IgD-negative memory B cell (primary cell): ENCODE results near the gene JMJD4. TPM values are rescaled to one million over a fixed set of nuclear protein-coding genes. Genes with fewer than 3 reads are reported as not detected.

Experiments used
- H3K27ac Mint-ChIP-seq, 3 donors: one replicate each; pipeline ENCODE4 v1.8.0; 2020 to 2022; ENCODE audit warnings: mild to moderate bottlenecking in 3 of 3, mixed read lengths in 3 of 3, moderate library complexity in 1 of 3
- H3K27me3 Mint-ChIP-seq: one replicate; pipeline ENCODE4 v1.8.0; 2021; ENCODE audit warnings: mixed read lengths
- H3K36me3 Mint-ChIP-seq: one replicate; pipeline ENCODE4 v1.8.0; 2020; ENCODE audit warnings: mild to moderate bottlenecking, mixed read lengths
- H3K4me1 Mint-ChIP-seq, 3 donors: one replicate each; pipeline ENCODE4 v1.8.0; 2020 to 2022; ENCODE audit warnings: mixed read lengths in 3 of 3, mild to moderate bottlenecking in 1 of 3
- H3K4me3 Mint-ChIP-seq, 4 donors: one replicate each; pipeline ENCODE4 v1.8.0; 2020 to 2022; ENCODE audit warnings: mild to moderate bottlenecking in 4 of 4, mixed read lengths in 4 of 4, moderate library complexity in 3 of 4
- H3K9me3 Mint-ChIP-seq, 3 donors: one replicate each; pipeline ENCODE4 v1.8.0; 2020 to 2021; ENCODE audit warnings: mixed read lengths in 3 of 3, mild to moderate bottlenecking in 1 of 3
- polyA plus RNA-seq: library from polyadenylated mRNA; unstranded; fragments of 300-500 nt; fragmentation: Illumina TruSeq; gene quantifications from one replicate; pipeline ENCODE4 v1.2.3, GENCODE V29; 2021

Gene JMJD4
- polyA plus RNA-seq, 1 donor from 2014 or later = 29.3 TPM

DNA sequence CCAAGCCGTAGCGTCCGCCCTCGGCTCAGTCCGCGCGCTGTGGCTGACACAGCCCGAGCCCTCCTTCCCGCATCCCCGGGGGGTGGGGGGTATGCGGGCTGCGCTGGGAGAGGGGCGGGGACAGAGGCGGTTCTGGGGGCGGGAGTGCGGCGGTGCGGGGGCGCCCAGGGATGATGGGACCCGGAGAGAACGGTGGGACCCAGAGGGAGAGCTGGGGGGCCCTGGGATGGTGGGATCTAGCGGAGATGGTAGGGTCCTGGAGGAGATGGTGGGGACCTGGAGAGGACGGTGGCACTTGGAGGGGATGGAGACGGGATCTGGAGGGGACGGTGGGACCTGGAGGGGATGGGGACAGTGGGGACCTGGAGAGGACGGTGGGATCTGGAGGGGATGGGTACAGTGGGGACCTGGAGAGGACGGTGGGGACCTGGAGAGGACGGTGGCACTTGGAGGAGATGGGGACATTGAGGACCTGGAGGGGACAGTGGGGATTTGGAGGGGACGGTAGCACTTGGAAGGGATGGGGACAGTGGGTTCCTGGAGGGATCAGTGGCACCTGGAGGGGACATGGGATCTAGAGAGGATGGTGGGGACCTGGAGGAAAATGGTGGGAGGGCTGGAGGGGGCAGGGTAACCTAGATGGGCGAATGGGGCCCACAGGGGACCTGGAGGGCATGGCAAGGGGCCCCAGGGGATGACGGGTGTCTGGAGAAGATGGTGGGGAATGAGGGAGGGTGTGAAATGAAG, 610 bp upstream of the JMJD4 start:
- peak overlapping the region; percentile 67 to 90 (median 86) for H3K27ac Mint-ChIP-seq
- H3K4me1 Mint-ChIP-seq = peaks cover 25 to 29% (median 29%) of the 10 kb centered on the region in 3 donors
- peaks cover 5% of the 10 kb centered on the region for H3K36me3 Mint-ChIP-seq
- peak overlapping the region; percentile 86 to 95 (median 94) for H3K4me3 Mint-ChIP-seq
- H3K9me3 Mint-ChIP-seq = no peaks in the 10 kb centered on the region
- no peaks in the 10 kb centered on the region for H3K27me3 Mint-ChIP-seq

DNA sequence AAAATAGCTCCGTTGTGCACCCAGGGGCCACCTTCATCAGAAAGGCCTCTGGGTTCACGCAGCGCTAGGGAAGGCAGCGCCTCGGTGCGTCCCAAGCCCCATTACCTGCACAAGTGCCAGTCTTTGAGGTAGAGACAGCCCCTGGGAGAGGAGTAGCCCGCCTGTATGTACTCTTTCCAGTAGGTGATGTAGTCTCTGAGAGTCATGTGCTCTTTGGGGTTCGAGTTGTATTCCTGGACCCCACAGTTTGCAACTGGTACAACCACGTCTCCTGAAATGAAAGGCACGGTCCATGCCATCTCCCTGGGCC, 601 bp downstream of the JMJD4 start:
- Mint-ChIP-seq H3K27ac (peak overlapping the region; percentile 76 to 90 (median 86)), H3K4me3 (peak overlapping the region; percentile 86 to 95 (median 94)), H3K4me1 (peaks cover 24 to 28% (median 26%) of the 10 kb centered on the region in 3 donors), H3K36me3 (no peaks in the 10 kb centered on the region), H3K27me3 (no peaks in the 10 kb centered on the region), H3K9me3 (no peaks in the 10 kb centered on the region)

DNA sequence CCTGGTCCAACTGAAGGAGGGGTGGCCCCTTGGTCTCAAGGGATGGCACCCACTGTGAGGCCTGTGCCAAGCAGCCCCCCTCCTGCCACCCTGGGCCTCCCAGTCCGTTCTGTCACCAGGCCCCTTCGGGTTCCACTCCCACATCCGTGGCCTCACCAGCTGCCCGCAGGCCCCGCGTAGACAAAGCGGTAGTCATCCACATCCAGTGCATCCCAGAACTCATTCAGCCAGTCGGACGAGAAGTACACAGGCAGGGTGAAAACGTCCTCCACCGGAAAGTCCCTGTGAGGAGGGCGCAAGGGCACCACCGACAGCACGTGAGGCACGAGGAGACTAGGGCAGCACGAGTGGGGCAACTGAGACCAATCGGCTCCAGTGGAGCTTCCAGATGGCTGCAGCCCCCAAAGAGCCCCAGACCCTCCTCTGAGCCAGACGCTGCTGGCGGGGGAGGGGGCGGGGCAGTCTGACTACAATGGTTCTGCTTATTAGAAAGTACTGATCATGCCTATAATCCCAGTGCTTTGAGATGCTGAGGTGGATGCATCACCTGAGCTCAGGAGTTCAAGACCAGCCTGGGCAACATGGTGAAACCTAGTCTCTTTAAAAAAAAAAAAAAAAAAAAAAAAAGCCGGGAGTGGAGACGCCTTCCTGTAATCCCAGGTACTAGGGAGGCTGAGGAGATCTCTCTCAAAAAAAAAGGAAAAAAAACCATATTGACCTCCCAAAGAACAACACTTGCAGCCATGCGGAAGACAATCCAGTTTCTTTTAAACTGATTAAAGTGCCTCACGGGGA, 1.2 kb downstream of the JMJD4 start:
- Mint-ChIP-seq H3K4me3 (peak overlapping the region; percentile 86 to 95 (median 94)), H3K4me1 (peaks cover 24 to 27% (median 24%) of the 10 kb centered on the region in 3 donors), H3K27ac (peak overlapping the region in 2 of 3 donors; percentile 86 to 90), H3K27me3 (no peaks in the 10 kb centered on the region), H3K36me3 (no peaks in the 10 kb centered on the region), H3K9me3 (no peaks in the 10 kb centered on the region)

DNA sequence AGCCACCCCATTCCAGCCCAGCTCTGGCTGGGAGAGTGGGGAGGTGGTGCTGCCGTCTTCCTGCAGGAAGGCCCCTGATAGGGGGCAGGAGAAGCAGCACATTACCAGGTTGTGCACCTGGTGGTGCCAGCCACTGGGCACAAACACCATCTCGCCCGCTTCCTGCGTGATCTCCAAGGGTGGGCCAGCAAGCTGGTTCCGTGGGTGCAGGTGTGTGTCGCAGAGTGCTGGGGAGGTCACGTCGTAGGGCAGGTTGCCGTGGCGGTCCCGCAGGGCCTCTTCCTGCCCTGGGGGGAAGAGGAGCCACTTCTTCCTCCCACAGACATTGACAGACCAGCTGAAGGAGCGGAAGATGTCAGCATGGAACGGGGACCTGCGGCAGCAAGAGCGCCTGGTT, 1.8 kb downstream of the JMJD4 start:
- no peaks in the 10 kb centered on the region for H3K9me3 Mint-ChIP-seq
- peaks cover 19 to 26% (median 24%) of the 10 kb centered on the region in 3 donors for H3K4me1 Mint-ChIP-seq
- no peaks in the 10 kb centered on the region for H3K27me3 Mint-ChIP-seq
- peak overlapping the region; percentile 32 to 92 (median 82) for H3K4me3 Mint-ChIP-seq
- peak overlapping the region in 1 of 3 donors; percentile 76 for H3K27ac Mint-ChIP-seq
- no peaks in the 10 kb centered on the region for H3K36me3 Mint-ChIP-seq

DNA sequence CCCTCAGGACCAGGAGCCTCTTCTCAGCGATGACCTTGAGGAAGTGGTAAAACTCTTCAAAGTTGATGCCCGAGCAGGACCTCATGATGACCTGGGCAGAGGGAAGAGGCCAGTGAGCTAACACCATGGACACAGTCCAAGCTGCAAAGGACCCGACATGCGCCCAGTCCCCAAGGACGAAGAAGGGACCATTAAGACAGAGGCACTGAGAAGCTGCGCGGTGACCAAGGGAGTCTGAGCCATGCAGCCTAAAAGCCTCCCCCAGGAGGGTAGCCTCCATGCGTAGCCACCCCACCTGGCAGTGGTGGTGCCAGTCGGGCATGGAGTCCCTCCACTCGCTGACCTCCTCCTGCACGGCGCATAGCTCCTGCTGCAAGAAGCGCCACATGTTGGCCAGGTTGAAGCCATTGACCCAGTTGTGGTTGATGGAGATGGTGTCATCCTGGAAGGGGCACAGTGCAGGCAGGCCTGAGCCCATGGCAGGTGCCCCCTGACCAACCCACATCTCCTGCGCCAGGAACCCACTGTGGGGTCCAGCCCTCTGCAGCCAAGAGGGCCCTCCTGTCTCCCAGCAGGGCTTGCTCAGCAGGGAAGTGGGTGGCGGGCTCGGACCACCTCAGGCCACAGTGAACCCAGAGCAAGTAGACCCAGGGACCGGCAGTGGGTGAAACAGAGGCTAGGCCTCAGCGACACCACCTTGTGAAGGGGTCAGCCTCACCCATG, 2.4 kb downstream of the JMJD4 start:
- Mint-ChIP-seq H3K4me3 (peak overlapping the region in 3 of 4 donors; percentile 25 to 92 (median 39)), H3K27ac (peak overlapping the region in 1 of 3 donors; percentile 21), H3K27me3 (no peaks in the 10 kb centered on the region), H3K4me1 (peaks cover 16 to 28% (median 25%) of the 10 kb centered on the region in 3 donors), H3K9me3 (no peaks in the 10 kb centered on the region), H3K36me3 (no peaks in the 10 kb centered on the region)

DNA sequence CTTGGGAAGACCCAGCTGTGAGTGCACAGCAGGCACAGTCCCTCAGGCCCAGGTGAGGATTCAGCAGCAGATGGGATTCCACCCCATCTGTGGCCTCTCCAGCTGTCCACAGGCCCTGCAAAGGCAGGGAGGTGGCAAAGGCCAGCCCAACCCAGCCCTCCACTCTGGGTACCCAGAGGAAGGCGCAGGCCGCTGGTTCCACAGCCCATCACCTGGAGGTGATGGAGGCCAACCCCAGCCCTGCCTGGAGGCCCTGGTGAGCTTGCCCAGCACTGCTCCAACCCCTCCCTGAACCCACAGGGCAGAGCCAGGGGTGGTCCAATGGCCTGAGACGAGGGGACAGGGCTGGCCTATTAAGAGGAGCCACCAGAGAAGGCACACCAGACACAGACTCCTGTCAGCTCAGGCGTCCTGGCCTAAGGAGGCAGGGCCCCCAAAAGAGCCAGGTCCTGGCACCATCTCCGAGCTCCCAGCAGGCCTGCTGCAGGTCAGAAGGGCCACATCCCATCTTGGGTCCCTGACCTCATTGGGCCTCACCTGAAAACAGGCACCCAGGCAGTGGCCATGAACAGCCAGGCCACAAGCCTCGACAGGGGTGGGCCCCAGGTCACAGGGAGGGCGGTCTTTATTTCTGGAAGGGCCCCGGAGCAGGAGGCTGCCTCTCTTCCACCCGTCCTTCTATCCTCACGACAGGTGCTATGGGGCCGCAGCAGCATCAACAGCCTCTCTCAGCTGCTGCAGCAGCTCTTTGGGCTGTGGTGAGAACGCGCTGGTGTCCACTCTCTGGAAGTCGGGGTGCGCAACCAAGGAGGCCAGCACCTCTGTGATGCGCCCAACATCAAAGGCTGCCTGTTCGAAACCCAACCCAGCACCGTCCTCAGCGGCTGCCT, 3.2 kb downstream of the JMJD4 start:
- Mint-ChIP-seq H3K4me1 (peaks cover 11 to 31% (median 26%) of the 10 kb centered on the region in 3 donors), H3K27me3 (no peaks in the 10 kb centered on the region), H3K4me3 (peak overlapping the region in 2 of 4 donors; percentile 39 to 92), H3K36me3 (no peaks in the 10 kb centered on the region), H3K9me3 (no peaks in the 10 kb centered on the region), H3K27ac (peak overlapping the region in 2 of 3 donors; percentile 21 to 35)

DNA sequence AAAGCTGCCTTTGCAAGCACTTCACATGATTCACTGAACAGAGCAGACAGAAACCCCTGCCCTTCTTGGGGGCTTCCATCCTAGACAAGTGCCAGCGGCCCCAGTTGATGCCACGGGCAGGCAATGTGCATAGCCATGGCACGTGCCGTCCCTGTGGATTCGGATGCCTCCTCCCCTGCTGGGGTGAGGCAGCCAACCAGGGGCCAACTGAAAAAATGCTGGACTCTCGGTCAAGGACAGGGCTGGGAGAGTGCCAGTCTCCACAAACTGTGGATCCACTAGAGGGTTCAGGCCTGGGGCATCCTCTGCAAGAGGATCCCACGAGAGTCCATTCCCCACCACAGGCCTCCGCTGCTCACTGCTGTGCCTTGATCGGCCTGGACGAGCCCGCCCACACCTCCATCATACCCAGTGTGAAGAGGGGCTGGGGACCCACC, 3.8 kb downstream of the JMJD4 start:
- Mint-ChIP-seq H3K4me3 (peak overlapping the region in 1 of 4 donors; percentile 81), H3K9me3 (no peaks in the 10 kb centered on the region), H3K36me3 (no peaks in the 10 kb centered on the region), H3K4me1 (peaks cover 11 to 34% (median 26%) of the 10 kb centered on the region in 3 donors), H3K27ac (peak overlapping the region in 1 of 3 donors; percentile 86), H3K27me3 (no peaks in the 10 kb centered on the region)

DNA sequence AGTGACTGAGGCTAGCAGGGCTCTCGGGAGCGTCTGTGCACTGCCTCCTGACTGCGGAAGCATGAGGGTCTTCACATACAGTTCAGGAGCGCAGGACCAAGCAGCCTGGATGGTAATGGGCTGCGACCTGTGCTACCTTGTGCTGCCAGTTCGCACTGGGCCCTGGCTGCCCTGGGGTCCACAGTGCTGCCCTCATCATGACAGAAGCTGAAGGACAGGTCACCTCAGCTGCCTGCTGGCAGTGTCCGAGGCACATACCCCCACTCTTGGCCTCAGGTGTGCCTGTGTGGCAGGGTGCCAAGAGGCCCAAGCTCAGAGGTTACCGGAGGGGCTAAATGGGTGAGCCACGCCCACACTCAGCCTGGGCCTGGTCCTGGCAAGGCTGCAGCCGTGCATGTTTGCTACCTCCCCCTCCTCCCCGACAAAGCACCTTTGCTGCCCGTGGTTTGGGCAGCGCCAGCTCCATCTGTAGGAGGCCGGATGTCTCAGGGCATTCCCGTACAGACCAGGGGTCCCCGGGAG, 4.4 kb downstream of the JMJD4 start:
- peak overlapping the region in 2 of 4 donors; percentile 41 to 81 for H3K4me3 Mint-ChIP-seq
- peak overlapping the region in 1 of 3 donors; percentile 86 for H3K27ac Mint-ChIP-seq
- no peaks in the 10 kb centered on the region for H3K9me3 Mint-ChIP-seq
- H3K36me3 Mint-ChIP-seq = no peaks in the 10 kb centered on the region
- H3K4me1 Mint-ChIP-seq = peaks cover 11 to 33% (median 24%) of the 10 kb centered on the region in 3 donors
- H3K27me3 Mint-ChIP-seq = no peaks in the 10 kb centered on the region

DNA sequence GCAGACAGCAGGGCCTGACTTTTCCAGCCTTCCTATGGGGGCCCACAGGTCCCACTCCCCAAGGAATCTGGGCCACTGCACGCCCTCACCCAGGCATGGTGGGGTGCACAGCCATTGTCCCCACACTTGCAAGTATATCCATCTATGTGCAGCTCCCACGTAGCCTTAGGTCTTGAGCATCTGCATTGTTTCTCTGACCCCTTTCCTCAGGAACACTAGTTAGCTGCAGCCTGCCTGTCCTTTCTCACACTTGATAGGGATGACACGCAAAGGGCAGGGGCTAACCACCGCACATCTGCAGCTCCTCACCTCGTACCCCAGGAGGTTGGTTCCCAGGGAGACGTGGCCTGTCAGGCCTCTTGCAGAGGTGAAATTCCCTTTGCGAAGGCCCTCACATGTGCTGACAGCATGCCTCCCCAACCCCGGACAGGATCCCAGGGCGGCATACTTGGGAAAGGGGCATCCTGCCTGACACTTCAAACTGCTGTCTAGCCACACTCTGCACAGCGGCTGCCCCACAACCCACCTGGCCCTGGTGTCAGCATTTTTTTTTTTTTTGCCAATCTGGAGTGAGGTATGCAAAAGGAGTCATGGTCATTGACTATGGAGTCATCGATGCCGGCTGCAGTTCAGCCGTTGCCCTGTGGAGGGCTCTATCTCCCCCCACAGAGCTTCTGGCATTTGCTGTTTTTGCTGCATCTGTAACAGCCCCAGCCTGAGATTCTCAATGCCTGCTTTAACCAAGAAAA, 5.0 kb downstream of the JMJD4 start:
- Mint-ChIP-seq H3K27me3 (no peaks in the 10 kb centered on the region), H3K9me3 (no peaks in the 10 kb centered on the region), H3K27ac (peak overlapping the region in 2 of 3 donors; percentile 85 to 86), H3K4me3 (peak overlapping the region; percentile 46 to 95 (median 86)), H3K4me1 (peaks cover 11 to 33% (median 24%) of the 10 kb centered on the region in 3 donors), H3K36me3 (no peaks in the 10 kb centered on the region)

DNA sequence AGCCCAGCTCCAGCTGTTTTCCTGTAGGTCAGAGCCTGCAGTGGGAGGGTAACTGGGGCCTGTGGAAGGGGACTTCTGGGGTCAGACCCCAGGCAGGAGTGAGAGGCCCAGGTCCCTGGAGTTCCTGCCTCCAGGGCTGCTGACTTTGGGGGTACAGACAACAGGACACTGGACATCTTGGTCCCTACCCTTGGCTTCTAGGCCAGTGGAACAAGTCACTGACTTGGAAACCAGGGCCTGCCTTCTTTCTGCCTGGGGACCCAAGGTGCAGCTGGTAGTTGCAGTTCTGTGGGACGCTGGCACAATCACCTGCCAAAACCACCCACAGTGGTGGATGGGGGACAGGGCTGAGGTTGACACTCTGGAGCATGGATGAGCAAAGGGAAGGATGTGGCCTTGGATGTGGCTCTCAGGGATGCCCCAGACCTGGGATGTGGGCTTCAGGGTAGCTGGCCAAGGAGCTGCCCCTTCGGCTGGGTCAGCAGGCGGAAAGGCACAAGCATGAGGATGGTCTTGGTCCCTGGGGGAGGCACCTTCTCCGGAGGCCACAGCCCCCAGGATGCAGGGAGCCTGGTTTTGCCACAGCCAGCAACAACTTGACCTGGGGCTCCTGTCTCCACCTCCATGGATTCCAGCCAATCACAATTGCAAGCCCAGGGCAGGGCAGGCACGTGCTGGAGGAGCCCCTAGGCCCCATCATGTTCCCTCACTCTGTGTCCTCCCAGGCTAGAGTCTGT, 5.8 kb downstream of the JMJD4 start:
- Mint-ChIP-seq H3K27ac (peak overlapping the region in 2 of 3 donors; percentile 7 to 82), H3K36me3 (no peaks in the 10 kb centered on the region), H3K4me3 (peak overlapping the region; percentile 77 to 95 (median 86)), H3K4me1 (peaks cover 8 to 29% (median 20%) of the 10 kb centered on the region in 3 donors), H3K27me3 (no peaks in the 10 kb centered on the region), H3K9me3 (peaks cover 0 to under 1% (median 0%) of the 10 kb centered on the region in 3 donors)

DNA sequence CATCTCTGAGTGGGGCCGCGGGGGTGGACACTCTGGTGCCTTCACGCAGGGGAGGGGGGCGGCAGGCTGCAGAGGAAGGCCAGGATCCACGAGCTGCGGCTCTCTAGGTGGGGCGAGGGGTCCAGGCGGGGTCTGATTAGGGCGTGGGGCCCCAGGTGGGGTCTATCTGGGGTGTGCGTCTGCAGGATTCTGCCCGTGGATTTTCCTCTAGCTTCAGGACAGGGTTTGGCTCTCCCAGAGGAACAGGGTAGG, 6.3 kb downstream of the JMJD4 start:
- no peaks in the 10 kb centered on the region for H3K27me3 Mint-ChIP-seq
- peak overlapping the region; percentile 77 to 95 (median 86) for H3K4me3 Mint-ChIP-seq
- peak overlapping the region in 2 of 3 donors; percentile 7 to 82 for H3K27ac Mint-ChIP-seq
- H3K36me3 Mint-ChIP-seq = no peaks in the 10 kb centered on the region
- H3K9me3 Mint-ChIP-seq = peaks cover 0 to 5% (median 3%) of the 10 kb centered on the region in 3 donors
- H3K4me1 Mint-ChIP-seq = peaks cover 5 to 27% (median 18%) of the 10 kb centered on the region in 3 donors

DNA sequence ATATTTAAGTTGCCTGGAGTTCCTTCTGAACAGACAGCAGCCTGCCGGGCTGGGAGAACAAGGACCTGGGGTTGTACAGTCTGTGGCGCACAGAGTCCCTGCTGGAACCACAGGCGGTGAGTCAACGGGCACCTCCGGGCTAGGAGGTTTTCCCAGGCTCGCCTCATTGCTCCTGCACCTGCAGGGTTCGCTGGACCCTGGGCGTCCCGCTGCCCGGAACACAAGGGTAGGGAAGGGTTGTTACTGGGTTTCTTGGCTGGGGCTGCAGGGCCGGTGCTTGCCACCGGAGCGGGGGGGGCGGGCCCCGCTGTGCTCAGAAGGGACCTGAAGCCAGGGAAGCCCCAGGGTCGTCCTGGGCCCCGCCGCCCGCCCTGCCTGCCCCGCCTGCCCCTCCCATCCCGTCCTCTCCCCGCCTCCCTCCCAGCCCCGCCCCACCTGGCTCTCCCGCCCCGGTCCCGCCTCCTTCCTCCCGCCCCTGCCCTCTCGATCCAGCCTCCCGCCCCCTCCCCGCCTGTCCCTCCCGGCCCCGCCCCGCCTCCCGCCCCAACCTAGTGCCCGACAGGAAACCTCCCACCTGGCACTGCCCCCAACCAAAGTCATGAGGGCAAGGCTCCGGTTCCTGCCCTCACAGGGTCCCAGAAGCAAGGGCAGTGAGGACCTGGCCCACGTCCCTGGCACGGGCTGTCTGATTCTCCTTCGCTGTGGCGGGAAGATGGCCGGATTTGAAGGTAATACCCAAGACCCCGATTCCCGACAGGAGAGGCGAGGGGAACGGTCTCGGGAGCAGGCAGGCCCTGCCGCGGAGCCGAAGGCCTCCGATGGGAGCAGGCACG, 6.8 kb downstream of the JMJD4 start:
- H3K4me1 Mint-ChIP-seq = peaks cover 5 to 23% (median 16%) of the 10 kb centered on the region in 3 donors
- H3K36me3 Mint-ChIP-seq = no peaks in the 10 kb centered on the region
- peaks cover 1 to 5% (median 5%) of the 10 kb centered on the region in 3 donors for H3K9me3 Mint-ChIP-seq
- peaks cover 2% of the 10 kb centered on the region for H3K27me3 Mint-ChIP-seq
- peak overlapping the region; percentile 81 to 95 (median 90) for H3K4me3 Mint-ChIP-seq
- peak overlapping the region in 2 of 3 donors; percentile 17 to 82 for H3K27ac Mint-ChIP-seq
